HG03108 (cell line): Measurements from ENCODE around the gene FAM83D.

Experiments used
- ATAC-seq: cut with Tn5 transposase; IDR thresholded peaks from one replicate; pipeline ENCODE4 v1.9.1; 2021; ENCODE audit warnings: moderate library complexity; ENCODE audit not compliant: unreplicated experiment

Gene FAM83D

DNA sequence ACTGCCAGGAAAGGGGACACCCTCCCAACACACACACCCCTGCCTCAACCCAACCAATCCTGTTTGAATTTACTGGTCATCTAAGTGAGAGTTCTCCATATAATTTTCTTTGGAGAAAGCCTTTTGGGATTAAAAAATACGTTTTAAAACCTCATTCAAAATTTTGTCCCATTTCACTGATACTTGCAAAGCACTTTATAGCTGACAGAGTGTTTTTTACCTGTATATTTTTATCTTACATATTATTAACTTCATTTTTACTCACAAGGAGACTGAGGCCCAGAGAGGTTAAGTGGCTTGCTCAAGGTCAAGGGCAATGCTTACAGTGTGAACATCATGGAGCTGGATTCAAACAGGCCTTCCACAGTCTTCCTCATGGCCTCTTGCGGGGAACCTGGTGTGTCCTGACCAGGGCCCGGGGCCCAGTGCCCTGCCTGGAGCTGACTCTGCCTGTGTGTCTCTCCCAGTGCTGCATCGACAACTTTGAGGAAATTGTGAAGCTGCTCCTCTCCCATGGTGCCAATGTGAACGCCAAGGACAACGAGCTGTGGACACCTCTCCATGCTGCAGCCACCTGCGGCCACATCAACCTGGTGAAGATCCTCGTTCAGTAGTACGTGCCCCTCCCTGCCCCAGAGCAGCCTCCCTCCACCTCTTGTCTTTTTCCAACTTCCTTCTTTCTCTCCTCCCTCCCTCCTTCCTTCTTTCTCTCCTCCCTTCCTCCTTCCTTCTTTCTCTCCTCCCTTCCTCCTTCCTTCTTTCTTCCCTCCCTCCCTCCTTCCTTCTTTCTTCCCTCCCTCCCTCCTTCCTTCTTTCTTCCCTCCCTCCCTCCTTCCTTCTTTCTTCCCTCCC, 30.9 kb upstream of the FAM83D start:
- no peak for ATAC-seq

DNA sequence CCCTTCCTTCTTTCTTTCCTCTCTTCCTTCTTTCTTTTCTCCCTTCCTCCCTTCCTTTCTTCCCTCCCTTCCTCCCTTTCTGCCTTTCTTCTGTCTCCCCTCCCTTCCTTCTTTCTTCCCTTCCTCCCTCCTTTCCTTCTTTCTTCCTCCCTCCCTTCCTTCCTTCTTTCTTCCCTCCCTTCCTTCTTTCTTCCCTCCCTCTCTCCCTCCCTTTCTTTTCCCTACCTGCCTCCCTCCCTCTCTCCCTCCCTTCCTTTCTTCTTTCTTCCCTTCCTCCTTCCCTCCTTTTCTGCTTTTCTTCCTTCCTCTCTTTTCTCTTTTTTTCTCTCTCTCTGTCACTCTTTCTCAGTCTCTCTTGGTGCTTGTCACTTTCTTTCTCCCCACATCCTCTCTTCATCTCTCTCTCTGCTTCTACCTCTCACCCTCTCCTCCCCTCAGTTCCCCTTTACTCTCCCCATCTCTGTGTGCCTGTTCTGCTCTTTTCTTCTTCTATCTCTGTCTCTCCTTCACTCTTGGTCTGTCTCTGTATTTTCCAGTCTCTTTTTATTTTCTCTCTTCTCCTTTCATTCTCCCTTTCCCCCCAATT, 30.1 kb upstream of the FAM83D start:
- no peak for ATAC-seq

- no peak for ATAC-seq
Observed at GRCh38 chr20:38897267-38897666, 28.9 kb upstream of the FAM83D start.

- ATAC-seq = no peak
Observed at GRCh38 chr20:38900606-38901005, 25.6 kb upstream of the FAM83D start.

GRCh38 chr20:38902601-38903000, 23.6 kb upstream of the FAM83D start:
- no peak for ATAC-seq

DNA sequence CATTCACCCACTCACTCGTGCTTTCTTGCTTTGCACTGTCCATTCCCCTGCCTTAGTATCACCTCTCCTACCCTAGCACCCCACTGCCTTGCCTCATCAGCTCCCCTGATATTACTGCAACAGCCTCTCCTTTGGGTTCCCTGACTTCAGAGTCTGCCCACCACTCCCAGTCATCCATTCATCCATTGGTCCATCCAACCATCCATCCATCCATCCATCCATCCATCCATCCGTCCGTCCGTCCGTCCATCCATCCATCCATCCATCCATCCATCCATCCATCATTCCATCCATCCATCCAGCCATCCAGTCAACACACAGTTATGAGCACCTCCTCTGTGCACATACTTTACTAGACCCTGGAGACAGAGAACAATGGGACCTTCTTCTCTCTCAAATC, 22.9 kb upstream of the FAM83D start:
- no peak for ATAC-seq

GRCh38 chr20:38905375-38905774, 20.8 kb upstream of the FAM83D start:
- no peak for ATAC-seq

GRCh38 chr20:38907918-38908677, 18.1 kb upstream of the FAM83D start:
- no peak for ATAC-seq

- ATAC-seq = no peak
Observed at GRCh38 chr20:38915355-38915754, 10.9 kb upstream of the FAM83D start.

GRCh38 chr20:38917657-38918056, 8.6 kb upstream of the FAM83D start:
- no peak for ATAC-seq

DNA sequence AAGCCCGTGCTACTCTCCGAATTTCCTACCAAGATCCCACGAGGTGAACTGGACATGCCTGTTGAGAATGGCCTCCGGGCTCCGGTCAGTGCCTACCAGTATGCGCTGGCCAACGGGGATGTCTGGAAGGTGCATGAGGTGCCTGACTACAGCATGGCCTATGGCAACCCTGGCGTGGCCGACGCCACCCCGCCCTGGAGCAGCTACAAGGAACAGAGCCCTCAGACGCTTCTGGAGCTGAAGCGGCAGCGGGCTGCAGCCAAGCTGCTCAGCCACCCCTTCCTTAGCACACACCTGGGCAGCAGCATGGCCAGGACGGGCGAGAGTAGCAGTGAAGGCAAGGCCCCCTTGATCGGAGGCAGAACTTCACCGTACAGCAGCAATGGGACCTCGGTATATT, 8.0 kb upstream of the FAM83D start:
- no peak for ATAC-seq

- no peak for ATAC-seq
Observed at GRCh38 chr20:38919683-38920082, 6.5 kb upstream of the FAM83D start.

DNA sequence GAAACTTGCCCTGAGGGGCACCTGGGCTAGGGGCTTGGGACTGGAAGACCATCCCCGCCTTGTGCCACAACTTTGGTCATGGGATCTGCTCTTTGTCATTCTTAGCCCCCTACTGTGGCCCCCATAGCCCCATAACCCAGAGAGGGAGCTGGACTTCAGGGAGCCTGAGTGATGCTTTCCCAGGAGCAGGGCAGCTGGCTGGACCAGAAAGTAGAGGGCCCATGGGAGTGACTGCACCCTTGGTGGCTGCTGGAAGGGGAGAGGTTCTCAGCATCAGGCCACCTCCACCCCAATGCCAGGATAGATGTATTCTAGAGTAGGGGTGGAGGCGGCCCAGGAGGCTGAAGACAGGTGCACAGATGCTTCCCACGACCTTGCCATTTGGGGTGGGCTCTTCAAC, 5.8 kb upstream of the FAM83D start:
- no peak for ATAC-seq

- ATAC-seq = no peak
Observed at GRCh38 chr20:38920851-38921250, 5.4 kb upstream of the FAM83D start.

DNA sequence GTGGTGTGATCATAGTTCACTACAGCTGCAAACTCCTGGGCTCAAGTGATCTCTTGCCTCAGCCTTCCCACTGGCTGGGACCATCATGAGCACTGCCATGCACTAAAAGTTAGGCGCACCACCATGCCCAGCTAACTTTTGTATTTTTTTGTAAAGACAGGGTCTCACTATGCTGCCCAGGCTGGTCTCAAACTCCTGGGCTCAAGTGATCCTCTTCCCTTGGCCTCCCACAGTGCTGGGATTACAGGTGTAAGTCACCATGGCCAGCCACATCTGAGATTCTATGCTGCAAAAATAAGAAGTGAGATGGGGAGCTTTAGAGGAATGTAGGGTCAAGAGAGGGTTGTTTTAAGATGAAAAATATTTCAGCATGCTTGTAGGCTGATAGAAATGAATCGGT, 1.5 kb upstream of the FAM83D start:
- ATAC-seq = no peak

- no peak for ATAC-seq
Observed at GRCh38 chr20:38926934-38927616, 858 bp downstream of the FAM83D start.

- no peak for ATAC-seq
Observed at GRCh38 chr20:38927902-38928578, 1.8 kb downstream of the FAM83D start.

DNA sequence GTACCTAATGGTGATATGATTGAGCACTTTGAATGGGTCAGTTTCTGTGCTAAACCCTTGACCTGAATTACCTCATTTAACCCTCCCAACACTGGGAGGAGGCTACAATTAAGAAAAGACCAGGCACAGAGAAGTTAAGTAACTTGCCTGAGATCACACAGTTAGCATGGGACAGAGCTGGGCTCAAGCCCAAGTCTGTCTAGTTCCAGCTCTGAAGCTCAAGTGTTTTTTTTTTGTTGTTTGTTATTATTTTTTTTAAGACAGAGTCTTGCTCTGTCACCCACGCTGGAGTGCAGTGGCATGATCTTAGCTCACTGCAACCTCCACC, 4.0 kb downstream of the FAM83D start:
- no peak for ATAC-seq

DNA sequence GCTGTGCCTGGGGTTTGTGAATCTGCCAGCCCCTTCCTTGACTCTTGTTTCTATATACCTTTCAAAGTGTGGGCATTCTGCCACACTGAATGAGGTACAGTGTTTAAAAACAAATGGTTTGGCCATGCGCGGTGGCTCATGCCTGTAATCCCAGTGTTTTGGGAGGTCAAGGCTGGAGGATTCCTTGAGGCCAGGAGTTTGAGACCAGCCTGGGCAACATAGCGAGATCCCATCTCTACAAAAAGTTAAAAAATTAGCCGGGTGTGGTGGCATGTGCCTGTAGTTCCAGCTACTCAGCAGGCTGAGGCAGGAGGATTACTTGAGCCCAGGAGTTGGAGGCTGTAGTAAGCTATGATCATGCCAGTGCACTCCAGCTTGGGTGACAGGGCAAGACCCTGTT, 5.8 kb downstream of the FAM83D start:
- ATAC-seq = no peak

DNA sequence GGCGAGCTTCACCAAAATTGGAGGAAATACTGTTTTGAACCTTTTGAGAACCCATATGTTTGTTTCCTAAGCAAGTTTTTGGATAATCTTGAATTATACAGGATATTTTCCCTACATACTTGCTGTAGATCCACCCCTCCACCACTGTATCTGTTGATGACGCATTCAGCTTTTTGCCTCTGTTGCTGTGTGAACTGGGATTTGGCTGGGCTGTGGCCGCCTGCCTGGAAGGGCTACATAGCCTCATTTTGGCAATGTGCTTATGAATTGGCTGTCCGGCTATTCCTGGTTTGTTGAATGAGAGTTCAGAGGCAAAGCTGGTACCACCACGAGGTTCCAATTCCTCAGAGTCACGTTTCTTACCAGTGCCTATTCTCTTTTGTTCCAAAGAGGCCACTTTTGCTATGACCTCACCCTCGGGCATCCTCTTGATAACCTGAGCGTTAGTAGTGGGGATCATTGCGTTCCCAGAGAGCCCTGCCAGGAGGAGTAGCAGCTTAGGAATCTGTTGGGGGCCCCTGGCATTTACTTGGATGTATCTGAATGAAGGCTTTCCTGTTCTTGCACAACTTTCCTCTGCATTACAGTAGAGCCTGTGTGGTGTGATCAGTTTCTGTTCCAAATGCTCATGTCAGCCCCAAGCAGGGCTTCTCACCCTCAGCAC, 6.4 kb downstream of the FAM83D start:
- ATAC-seq = no peak
